HG03095 (cell line): ENCODE results near the gene TSC2.
"Not testable (repeated sequence)": the region's sequence is repeated elsewhere in the genome, so short reads cannot be mapped to it uniquely, and the experiment has no call there.

ENCODE experiments used
- ATAC-seq: cut with Tn5 transposase; IDR thresholded peaks from one replicate; pipeline ENCODE4 v1.9.1; 2021; ENCODE audit warnings: moderate library complexity; ENCODE audit not compliant: unreplicated experiment

The TSC2 gene

DNA sequence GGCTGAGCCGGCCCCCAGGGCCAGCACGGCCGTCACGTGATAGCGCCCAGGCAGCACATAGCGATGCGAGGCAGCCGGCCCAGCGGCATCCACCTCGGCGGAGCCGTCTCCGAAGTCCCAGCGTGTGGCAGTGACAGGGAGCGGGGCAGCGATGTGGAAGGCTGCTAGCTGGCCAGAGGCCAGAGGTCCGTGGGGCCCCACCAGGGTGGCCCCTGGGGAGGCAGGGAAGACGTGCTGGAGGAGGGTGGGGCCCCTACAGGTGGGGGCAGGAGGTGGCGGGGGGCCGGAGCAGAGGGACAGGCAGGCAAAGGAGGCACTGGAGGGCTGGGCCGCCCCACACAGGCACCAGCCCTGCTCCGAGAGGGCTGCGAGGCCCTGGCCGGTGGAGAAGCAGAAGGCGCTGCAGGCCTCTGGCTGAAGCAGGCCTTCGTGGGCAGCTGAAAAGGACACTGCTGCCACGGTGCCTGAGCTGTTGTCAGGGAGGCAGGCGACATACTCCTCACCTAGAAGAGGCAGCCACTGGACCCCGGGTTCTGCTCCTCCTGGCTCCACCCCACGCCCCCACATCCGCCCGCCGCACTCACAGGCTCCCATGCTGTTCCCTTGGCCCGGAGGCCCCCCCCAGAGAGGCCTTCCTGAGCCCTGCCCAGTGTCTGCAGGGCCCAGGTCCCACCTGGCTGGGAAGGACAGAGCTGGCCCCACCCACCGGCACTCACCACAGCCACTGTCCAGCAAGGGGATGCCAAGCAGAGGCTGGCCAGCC lies 70.4 kb downstream of the TSC2 start:
- ATAC-seq, result not testable (repeated sequence)

DNA sequence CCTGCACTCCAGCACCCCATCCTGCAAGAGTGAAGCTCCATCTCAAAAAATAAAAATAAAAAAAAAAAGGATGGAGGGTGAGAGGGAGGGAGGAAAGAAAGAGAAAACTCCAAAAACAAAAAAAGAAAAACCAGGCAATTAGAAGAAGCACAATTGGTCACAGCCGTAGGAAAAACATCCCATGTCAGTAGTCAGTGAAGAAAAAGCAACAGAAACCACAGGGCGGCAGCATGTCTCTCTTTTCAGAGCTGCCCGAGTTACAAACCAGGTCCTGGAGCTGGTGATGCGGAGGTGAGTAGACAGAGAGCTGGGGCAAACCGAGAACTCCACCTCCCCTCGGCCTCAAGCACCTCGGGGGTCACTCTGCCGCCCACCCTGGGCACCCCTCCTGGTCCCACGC lies 73.5 kb downstream of the TSC2 start:
- not testable (repeated sequence) for ATAC-seq

DNA sequence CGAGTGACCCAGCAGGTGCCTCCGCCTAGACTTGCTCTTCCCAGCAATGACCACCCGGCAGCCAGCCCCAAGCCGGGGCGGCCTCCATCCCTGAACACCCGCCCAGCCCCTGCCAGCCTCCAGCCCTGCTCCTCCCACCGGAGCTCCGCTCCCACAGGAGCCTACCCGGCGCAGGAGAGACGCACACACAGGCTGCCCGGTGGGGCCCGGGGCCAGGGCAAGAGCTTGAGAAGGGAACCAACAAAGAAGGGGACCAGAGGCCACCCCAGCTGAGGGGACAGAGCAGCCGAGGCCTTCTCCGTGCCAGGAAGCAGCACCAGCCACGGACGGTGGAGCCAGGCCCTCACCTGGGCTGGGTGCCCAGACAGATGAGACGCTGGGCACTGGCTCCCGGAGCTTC lies 74.1 kb downstream of the TSC2 start:
- ATAC-seq, result no peak

DNA sequence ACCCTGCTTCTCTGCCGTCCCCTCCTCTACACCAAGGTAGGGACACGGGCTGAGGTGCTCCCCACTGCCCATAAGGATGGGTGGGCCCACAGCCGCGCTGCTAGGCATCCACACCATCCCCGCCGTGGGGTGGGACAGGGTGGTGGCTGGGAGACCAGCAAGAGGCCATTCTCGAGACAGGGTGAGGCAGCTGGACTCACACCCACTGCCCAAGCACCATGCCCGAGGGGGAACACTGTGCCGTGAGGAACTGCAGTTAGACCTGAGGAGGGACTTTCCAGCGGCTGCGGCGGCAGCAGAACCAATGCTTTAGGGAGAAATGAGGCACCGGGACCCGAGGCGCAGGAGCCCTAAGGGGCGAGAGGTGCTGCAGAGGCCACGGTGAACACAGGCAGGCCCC lies 74.6 kb downstream of the TSC2 start:
- no peak for ATAC-seq

DNA sequence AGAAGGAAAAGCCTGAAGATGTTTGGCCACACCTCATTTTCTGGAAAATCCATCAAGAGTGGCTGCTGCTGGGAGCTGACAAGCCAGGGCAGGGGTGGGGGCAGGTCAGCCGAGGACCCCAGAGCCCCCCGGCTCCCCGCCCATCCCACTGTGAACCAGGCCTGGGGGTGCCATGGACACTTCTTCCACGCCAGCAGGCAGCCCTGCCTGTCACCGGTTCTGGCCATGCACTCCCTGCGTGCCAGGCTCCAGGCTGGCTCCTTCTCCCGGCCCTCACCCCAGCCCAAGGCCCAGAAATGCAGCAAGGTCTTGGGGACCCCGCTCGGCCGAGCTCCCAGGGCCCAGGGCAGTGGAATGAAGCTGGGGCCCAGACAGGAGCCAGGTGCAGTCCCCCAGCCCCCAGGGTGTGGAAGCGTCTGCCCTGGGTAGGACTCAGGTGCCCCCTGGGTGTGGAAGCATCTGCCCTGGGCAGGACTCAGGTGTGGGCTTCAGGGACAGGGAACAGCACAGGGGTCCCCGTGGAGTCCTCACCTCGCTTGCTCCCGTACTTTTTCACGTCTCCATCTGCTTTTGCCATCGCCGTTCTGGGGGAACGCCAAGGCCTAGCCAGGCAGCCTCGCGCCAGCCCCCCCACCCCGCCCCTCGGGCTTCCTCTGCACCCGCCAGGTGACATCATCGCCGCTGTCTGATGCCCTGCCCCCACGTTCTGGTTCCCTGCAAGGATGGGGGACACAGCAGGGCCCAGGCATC lies 75.3 kb downstream of the TSC2 start:
- not testable (repeated sequence) for ATAC-seq

DNA sequence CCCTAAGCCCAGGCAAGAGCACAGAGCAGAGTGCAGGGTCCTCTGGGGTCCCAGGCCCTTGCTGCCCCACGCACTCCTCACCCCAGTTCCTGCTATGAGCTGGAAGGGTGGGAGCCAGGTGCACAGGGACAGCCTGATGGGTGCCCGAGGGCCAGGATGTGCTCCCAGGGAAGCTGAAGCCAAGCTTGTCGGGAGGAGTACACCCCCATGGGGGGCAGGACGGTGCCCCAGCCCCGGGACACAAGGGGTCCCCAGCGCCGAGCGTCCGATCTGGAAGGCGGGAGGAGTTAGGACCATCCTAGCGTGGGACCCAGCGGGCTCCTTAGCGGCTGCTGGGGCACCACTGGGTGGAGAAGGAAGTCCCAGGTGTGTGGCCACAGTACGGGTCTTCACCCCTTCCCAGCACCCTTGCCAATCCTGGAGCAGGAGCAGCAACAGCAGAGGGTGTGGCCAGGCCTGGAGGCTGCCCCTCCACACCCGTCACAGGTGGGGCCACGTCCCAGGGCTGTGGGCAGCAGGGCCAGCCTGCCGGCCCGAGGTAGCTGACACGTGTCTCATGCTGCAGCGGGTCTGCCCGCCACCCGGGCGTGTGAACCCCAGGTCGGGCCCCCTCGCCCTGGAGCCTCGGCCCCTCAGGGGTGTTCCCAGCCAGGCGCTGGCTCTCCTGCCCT lies 76.1 kb downstream of the TSC2 start:
- ATAC-seq, result not testable (repeated sequence)

DNA sequence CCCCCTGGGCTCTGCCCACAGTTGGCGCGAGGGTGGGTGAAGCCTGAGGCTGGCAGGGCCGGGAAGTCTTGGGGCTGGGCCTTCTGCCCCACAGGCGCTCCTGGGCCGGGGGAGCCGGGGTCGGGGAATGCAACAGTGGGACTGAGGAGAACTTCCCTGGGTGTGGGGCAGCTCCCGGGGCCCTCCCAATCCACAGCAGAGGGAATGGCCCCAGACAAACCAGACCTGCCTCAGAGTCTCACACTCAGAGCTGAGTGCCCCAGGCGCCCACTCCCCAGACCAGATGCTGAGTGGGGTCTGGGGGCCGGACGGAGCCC lies 76.5 kb downstream of the TSC2 start:
- ATAC-seq, result not testable (repeated sequence)

DNA sequence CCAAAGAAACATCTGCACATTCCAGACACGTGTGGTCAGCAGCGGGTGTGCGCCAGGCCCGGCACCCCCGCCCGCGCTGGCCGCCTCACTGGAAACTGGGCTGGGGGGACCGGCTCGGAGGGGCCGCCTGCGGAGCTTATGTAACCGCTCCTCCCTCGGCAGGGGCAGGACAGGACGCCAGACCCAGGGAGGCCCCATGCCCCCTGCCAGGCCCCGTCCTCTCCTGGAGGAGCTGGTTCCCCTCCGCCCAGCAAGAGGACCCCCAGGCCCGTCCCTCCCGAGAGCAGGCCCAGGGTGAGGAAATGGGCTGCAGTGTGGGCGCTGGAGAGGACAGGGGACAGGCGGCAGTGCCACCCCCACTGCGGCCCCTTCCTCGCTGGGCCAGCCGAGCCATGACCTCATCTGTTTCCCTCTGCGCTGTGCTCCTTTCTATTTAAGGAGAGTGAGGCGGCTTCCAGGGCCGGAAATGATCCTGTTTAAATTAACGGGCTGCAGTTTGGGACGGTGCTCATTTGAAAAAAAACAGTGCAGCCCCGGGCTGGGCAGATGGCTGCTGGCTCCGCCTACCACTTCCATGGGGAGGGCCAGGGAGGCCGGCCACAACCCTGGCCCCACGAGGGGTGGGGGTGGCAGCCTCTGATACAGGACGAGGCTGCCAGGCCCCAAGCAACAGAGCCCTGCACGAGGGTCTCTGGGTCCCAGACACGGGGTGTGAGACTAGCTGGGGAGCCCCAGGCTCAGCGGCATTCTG lies 77.1 kb downstream of the TSC2 start:
- ATAC-seq, result not testable (repeated sequence)

DNA sequence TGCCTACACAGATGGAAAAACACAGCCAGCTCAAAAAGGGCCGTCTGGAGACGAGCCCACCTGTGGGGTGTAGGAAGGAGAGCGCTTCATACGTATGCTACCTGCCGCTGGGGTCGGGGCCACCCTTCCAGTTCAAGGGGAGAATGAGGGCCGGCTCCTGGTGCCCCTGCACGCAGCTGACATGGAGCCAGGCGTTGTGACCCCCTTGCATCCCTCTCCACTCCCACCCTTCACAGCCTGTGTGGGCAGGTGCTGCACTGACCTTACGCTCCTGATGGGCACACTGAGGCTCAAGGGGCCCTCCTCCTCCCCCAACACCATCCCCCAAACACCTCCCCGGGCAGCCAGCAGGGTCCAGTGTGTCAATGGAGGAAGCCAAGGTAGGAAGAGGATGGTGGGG lies 77.8 kb downstream of the TSC2 start:
- ATAC-seq, result not testable (repeated sequence)

DNA sequence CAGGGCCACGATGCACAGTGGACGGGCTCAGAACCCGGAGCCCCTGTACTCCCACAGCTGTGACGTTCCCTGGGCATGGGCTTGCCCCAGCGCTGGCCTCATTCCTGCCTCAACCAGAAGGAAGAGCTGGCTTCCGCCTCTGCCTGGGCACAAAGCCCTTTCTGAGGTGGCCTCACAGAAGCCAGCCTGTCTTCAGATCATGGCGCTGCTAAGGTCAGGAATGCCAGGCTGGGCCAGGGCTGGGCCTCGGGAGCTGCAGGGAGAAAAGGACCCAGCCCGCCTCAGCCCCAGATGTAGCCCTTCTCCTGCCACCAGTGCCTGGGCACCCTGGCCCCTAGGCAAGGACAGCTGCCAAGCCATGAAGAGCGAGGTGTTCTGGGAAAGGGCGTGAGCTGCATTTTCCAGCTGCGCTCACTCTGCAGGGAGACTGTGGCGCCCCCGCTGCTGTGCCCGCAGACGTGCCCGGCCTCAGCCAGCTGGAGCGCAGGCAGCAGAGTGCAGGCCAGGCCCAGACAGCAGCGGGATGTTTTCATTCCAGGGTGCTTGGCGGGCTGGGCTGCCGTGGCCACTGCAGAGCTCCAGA lies 78.5 kb downstream of the TSC2 start:
- ATAC-seq, result not testable (repeated sequence)

DNA sequence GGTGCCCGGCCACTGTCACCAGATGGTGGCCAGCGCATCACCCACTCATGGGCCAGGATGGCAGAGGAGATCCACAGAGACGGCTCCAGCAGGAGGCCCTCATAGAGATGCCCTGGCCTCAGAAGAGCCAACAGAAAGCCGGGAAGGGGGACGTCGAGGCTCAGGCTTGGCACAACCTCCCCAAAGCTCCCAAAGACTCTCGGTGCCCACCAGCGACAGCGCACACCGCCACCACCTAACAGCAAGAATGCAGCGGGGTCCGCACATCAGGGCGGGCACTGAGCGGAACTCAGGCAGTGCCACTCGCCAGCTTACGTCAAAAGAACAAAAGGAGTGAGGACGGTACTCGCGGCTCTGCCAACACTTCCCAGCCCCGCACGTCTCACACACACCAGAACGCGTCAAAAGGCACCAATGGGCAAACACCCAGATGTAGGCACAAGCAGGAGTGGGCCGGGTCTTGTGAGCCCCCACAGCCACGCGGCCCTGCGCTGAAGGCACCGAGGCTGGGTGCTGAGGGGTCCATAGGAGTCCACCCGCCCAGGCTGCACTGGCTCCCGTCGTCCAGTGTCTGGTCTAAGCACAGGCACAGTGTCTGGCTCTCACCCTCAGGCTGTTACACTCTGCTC lies 79.3 kb downstream of the TSC2 start:
- ATAC-seq, result not testable (repeated sequence)

DNA sequence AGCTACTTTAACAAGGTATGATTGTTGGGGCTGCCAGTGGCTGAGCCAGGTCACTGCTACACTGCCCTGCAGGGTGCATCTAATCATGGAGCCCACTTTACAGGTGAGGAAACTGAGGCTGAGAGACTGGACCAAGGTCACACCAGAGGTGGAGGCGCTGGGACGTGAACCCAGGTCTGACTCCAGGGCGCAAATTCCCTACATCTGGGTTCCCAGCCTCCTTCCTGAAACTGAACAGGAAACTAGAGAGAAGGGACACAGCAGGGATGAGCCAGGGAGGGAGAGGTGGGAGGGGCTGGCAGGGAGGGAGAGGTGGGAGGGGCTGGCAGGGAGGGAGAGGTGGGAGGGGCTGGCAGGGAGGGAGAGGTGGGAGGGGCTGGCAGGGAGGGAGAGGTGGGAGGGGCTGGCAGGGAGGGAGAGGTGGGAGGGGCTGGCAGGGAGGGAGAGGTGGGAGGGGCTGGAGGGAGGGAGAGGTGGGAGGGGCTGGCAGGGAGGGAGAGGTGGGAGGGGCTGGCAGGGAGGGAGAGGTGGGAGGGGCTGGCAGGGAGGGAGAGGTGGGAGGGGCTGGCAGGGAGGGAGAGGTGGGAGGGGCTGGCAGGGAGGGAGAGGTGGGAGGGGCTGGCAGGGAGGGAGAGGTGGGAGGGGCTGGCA lies 80.0 kb downstream of the TSC2 start:
- not testable (repeated sequence) for ATAC-seq

DNA sequence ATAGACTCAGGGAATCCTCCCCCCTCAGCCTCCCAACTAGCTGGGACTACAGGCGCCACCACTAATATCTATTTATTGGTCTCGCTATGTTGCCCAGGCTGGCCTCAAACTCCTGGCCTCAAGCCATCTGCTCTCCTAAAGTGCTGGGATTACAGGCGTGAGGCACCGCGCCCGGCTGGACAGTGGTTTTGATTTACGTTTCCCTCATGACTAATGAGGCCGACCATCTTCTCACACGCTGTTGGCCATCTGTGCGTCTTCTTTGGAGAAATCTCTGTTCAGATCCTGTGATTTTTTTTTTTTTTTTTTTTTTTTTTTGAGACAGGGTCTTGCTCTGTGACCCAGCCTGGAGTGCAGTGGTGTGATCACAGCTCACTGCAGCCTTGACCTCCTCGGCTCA lies 81.5 kb downstream of the TSC2 start:
- not testable (repeated sequence) for ATAC-seq

DNA sequence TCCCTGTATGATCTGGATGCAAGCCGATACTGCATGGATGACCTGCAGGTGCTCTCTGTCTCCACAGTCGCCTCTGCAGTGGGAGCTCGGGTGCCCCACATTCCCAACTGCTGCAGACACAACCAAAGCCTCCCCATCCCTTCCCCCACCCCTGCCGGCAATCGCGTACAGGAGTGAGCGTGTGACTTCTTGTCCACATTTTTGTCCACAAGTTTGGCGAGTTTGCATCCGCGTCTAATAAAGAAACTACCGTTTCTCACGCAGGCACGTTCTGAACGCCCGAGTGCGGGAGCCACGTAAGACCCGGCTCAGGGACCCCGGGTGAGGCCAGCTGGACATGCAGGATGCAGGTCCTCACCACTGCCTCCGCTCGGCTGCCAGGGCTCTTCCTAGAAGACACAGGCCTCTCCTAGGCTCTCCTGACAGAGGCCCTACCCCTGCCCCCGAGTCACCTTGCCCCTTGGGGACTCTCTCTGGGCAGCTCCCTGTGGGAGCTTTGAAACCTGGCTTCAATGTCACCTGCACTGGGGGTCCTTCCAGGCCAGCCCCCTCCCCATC lies 82.2 kb downstream of the TSC2 start:
- ATAC-seq, result not testable (repeated sequence)

DNA sequence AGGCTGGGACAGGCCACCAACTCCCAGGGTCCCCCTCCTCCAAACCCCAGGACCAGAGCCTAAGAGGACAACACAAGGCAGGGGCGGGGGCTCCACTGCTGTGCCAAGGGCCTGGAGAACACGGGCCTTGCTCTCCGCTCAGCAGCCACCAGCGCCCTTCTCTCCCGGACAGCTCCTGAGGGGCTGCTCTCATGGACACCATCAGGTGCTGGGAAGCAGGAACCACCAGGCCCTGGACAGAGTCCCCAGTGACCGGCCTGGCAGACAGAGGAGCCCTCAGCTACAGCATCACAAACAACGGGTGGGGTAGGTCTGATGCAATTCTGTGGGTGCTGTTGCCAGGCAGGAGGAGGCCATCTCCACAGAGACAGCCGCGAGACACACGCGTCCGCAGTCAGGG lies 86.0 kb downstream of the TSC2 start:
- ATAC-seq, result not testable (repeated sequence)

DNA sequence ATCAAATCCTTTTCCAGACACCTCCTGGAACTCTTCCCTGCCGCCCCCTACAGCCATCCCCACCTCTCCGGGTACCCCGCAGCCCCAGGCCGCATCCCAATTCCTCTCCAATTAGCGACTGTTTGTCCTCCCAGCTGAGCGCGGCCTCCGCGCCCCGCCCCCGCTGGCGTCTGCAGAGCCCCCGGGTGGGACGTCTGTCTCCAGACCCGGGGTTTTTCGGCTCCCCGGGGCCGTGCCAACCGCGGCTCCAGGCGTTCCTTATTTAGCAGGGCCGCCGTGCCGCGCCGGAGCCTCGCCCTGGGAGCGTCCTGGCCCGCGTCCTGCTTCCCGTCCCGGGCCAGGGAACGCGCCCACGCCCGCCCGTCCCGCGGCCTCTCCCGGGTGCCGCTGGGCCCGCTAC lies 87.3 kb downstream of the TSC2 start:
- ATAC-seq, result not testable (repeated sequence)

DNA sequence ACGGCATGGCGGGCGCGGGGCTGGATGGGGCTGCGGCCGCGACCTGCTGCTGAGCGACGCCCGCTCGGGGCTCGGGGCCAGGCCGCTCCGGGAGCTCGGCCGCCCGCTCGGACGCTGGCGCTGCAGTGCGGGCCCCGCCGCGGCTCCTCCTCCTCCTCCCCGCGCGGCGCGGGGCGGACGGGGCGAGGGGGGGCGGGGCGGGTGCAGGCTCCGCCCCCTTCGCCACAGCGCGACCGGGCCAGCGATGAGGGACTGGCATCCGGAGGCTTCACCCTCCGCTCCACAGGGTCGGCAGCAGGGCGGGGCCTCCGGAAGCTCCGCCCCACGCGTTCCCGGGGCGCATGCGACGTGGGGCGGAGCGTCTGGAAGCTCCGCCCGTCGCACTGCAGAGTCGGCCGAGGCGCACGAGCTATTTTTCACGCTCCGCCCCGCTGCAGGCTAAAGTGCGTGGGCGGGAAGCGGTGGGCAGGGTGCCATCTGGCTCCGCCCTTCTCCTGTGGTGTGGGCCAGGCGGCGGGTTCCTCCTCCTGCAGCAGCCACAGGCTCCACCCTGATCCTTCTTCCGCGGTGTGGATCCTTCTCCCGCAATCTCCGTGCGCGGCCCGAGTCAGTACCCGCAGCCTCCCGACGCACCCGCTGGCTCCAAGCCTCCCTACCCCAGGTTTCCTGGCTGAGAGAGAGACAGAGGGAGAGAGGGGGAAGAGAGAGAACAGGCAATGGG lies 88.1 kb downstream of the TSC2 start, which contains the start of gene PKD1:
Gene PKD1 (minus strand): TSS at position 129 of the 721 bp plus-strand sequence. CDS start 209 bp downstream, outside the sequence.
- ATAC-seq, result not testable (repeated sequence)
